HG03064 (cell line): ENCODE results near the gene DENND6B.
"Not testable (repeated sequence)": the region's sequence is repeated elsewhere in the genome, so short reads cannot be mapped to it uniquely, and the experiment has no call there.

Source experiments
- ATAC-seq: cut with Tn5 transposase; IDR thresholded peaks from one replicate; pipeline ENCODE4 v1.9.1; 2021; ENCODE audit warnings: low read depth; ENCODE audit not compliant: unreplicated experiment

The DENND6B gene, protein sequence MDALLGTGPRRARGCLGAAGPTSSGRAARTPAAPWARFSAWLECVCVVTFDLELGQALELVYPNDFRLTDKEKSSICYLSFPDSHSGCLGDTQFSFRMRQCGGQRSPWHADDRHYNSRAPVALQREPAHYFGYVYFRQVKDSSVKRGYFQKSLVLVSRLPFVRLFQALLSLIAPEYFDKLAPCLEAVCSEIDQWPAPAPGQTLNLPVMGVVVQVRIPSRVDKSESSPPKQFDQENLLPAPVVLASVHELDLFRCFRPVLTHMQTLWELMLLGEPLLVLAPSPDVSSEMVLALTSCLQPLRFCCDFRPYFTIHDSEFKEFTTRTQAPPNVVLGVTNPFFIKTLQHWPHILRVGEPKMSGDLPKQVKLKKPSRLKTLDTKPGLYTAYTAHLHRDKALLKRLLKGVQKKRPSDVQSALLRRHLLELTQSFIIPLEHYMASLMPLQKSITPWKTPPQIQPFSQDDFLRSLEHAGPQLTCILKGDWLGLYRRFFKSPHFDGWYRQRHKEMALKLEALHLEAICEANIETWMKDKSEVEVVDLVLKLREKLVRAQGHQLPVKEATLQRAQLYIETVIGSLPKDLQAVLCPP

DNA sequence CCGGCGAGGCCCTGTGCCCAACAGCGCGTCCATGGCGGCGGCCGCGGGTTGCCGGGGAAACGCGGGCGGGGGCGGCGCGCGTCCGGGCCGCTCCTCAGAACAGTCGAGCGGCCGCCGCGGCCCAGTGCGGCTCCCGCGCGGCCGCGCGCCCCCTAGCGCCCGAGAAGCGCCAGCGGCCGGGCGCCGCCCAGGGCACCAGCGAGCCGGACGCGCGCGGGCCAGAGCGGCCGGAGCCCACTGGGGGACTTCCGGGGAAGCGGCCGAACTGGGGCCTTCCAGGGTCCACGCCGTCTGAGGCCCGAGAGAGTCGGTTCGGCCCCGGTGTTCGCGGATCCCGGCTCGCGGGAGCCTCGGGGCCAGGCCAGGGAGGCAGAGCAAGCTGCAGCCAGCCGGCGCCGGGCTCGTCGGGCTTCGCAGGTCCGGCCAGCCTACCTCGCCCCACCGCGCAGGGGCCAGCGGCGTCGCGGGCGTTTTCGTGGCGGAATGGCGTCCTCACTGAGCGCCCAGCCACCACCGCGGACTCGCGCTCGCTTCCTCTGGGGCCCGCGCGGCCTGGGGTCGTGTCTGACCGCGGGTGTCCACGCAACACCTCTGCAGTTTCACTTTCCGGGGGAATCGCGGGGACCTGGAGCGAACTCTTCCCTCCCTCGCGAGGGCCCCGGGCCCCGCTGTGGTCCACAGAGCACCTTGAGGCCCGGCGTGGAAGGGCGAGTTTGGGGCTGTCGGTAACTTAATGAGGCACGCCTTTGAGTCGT is at the start of gene DENND6B:
Gene DENND6B, minus strand, starts transcription at position 57 of the 755 bp plus-strand sequence. Its CDS starts 24 bp downstream, at position 33.
- ATAC-seq, result no peak

DNA sequence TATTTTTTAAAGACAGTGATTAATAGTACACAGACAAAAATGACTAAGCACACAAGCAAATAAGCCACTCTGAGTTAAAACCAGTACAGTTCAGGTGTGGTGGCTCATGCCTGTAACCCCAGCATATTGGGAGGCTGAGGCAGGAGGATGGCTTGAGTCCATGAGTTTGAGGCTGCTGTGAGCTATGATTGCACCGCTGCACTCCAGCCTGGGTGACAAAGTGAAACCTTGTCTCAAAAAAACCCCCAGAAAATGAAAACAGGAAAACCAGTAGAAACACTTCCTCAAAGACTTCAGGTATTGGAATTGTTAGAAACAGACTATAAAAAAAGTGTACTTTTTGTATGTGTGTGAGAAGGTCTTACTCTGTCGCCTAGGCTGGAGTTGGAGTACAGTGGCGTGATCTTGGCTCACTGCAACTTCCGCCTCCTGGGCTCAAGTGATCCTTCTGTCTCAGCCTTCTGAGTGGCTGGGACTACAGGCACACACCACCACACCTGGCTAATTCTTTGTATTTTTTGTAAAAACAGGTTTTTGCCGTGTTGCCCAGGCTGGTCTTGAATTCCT is 49.4 kb upstream of the DENND6B start:
- ATAC-seq, result no peak

DNA sequence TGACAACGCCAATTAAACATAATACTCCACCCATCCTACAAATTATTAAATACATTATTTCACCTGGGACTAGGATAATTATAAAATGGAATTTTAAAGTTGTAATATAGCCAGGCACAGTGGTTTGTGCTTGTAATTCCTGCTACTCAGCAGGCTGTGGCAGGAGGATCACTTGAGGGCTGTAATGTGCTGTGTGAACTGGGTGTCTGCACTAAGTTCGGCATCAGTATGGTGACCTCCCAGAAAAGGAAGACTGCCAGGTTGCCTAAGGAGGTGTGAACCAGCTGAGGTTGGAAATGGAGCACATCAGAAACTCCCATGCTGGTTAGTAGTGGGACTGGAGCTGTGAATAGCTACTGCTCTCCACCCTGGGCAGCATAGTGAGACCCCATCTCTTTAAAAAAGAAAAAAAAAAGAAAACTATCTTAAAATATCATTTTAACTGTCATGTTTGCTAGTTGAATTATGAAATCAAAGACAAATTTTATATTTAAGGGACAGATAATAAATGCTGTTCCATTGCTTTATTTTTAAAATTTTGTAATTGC is 44.4 kb upstream of the DENND6B start:
- ATAC-seq, result no peak

DNA sequence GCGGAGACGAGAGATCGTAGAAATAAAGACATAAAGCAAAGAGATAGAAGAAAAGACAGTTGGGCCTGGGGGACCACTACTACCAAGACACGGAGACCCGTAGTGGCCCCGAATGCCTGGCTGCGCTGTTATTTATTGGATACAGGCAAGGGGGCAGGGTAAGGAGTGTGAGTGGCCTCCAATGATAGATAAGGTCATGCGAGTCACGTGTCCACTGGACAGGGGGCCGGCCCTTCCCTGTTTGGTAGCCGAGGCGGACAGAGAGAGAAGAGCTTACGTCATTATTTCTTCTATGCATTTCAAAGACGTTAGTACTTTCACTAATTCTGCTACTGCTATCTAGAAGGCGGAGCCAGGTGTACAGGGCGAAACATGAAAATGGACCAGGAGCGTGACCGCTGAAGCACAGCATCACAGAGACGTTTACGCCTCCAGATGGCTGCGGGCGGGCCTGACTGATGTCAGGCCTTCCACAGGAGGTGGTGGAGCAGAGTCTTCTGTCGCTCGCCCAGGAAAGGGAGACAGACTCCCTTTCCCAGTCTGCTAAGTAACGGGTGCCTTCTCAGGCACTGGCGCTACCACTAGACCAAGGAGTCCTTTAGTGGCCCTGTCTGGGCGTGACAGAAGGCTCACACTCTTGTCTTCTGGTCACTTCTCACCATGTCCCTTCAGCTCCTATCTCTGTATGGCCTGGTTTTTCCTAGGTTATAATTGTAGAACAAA is 41.1 kb upstream of the DENND6B start:
- ATAC-seq, result no peak

DNA sequence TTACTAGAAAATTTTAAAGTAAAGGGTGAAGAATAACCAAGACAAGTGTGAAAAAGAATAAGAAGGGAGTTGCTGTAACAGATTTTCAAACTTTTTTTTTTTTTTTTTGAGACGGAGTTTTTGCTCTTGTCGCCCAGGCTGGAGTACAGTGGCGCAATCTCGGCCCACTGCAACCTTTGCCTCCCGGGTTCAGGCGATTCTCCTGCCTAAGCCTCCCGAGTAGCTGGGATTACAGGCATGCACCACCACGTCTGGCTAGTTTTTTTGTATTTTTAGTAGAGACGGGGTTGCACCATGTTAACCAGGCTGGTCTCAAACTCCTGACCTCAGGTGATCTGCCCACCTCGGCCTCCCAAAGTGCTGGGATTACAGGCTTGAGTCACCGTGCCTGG is 37.0 kb upstream of the DENND6B start:
- ATAC-seq, result not testable (repeated sequence)

DNA sequence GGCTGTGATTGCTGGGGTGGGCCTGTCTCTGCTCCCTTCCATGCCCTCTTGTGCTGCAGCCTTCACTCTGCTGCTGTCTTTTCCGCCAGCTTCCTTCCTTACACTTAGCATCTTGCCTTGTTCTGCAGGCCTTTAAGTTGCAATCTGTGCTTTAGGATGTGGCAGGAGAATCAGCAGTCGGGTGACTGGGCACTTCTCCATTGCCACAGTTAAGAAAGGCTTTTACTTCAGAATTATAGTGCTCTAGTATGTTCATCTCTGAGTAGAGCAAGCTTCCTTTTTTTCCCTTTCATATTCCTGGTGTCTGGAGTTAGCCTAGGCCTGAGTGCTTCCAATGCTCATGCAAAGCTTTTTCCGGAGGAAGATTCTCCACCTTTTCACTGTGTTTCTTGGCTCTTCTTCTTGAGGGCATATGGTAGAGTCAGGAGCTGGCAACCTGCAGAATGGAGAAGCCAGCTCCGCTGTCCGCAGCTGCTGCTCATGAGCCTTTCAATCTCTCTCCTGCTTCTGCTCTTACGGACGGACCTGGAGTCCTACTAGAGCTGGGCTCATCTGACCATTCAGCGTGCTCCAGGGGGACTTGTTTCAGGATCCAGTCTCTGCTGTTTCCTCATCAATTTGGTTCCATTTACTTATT is 36.5 kb upstream of the DENND6B start:
- no peak for ATAC-seq

DNA sequence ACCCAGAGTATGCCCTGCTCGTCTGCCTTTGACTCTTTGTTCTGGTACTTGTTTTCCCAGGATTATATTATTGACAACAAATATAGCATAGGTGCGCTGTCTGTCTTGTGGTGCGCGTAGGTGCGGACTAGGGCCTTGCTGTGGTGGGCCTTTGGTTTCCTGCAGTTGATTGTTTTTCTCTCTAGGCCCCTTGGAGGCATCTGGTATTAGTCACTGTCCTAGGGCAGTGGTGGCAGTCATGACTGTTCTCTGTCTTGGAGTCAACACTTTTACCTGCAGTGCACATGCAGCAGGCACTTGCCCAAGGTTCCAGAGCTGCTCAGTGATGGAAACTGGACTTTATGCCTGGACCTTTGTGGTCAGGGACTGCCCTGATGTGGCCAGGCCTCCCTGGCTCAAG is 34.9 kb upstream of the DENND6B start:
- ATAC-seq, result no peak

DNA sequence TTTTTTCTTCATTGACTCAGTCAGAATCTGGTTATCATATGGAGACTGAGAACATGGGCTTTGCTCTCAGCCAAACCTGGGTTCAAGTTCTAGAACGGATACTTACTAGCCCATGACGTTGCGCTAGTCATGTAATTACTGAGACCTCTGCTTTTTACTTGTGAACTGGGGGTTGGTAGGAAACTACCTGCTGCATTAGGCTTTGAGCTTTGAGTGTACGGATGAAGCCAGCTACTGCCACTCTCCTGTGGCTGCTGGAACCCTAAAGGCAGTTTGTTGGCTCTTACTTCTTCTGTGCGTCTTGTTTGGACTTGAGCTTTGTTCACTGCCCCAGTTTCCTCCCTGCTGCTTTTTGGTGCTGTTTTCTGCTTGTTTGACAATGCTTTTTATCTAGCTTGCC is 34.4 kb upstream of the DENND6B start:
- no peak for ATAC-seq

DNA sequence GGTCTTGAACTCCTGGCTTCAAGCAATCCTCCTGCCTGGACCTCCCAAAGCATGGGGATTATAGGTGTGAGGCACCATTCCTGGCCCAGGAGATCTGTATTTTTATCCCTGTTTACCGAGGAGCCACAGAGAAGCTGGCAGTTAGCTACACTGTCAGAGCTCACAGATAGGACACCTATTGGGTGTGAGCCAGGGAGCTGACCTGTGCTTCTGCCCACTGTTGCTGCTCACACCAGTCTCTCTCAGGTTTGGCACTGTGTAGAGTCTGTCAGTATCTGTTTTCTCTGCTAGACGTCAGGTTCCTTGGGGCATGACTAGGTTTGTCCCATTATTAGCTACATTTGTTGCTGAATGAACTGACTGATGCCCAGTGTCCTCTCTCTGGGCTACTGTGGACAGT is 33.8 kb upstream of the DENND6B start:
- no peak for ATAC-seq

DNA sequence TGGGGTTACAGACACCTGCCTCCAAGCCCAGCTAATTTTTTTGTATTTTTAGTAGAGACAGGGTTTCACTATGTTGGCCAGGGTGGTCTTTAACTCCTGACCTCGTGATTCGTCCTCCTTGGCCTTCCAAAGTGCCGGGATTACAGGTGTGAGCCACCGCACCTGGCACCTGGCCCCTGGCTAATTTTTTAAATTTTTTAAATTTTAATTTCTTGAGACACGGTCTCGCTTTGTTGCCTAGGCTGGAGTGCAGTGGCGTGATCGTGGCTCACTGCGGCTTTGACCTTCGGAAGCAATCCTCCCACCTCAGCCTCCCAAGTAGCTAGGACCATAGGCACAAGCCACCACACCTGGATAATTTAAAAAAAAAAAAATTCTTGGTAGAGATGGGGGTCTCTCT is 30.9 kb upstream of the DENND6B start:
- ATAC-seq, result no peak

DNA sequence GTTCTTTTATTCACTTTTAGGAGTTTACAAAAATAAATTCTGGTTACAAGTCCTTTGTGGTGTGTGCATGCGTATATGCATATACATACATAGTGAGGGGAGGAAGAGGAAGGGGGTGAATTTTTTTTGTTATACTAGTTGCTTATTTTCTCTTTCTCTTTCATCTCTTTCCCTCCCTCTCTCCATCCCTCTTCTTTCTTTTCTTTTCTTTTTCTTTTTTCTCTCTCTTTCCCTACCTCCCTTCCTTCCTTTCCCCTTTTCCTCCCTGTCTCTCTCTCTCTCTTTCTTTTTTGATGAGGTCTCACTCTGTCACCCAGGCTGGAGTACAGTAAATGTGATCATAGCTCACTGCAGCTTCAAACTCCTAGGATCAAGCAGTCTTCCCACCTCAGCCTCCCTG is 30.4 kb upstream of the DENND6B start:
- no peak for ATAC-seq

DNA sequence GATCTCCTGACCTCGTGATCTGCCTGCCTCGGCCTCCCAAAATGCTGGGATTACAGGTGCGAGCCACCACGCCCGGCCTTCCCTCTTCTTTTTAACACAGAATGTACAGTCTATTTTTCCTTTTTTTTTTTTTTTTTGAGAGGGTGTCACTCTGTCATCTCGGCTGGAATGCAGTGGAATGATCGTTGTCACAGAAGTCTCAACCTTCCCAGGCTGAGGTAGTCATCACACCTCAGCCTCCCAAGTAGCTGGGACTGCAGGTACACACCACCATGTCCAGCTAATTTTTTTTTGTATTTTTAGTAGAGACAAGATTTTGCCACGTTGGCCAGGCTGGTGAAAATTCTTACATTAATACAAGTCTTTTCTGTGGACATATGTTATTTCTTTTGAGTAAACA is 29.4 kb upstream of the DENND6B start:
- ATAC-seq, result no peak

DNA sequence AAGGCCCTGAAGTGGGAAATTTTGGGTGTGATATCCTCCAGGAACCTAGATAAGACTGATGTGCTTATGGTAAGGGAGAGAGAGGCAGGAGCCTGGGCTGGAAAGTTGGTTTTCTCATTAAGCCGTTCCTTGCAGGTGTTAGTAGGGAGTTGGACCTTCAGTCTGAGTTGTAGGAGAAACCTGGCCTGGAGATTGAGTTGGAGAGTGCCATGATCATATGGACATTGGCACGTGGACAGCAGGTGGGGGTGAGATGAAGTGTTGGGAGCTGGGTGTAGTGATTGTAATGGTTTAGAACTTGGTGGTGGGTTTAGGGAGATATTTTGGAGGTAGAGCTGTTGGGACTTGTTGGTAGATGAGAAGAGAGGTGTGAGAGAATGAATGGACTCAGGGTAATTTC is 21.2 kb upstream of the DENND6B start:
- no peak for ATAC-seq

DNA sequence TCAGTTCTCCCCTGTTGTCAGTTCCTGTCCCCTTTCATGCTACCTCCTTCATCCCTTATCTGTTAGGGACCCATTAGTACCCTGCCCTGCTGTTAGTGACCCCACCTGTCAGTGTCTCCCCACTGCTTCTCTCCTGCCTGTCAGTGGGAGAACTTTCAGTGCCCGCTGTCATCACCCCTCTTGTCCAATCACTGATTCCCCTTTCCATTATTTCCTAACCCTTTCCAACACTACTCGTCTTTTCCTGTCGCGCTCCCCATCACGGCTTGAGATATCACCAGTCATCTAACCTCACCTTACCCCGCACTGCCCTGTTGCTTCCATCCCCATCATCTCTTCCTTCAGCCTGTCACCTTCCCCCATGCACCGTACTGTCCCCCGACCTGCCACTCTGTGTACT is 20.3 kb upstream of the DENND6B start:
- ATAC-seq, result no peak

DNA sequence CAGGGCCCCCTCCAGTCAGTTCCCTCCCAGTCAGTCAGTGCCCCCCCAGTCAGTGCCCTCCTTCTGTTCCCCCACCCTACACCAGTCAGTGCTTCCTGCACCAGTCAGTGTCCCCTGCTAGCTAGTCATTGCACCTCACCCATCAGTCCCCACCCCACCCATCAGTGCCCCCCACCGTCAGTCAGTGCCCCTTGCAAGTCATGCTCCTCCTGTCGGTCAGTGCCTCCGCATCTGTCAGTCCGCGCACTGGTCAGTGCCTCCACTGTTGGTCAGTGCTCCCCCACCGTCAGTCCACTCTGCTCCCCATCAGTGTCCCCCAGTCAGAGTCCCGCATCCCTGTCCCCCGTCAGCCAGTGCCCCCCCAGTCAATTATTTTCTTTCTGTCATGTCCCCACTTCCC is 19.7 kb upstream of the DENND6B start:
- ATAC-seq, result no peak

DNA sequence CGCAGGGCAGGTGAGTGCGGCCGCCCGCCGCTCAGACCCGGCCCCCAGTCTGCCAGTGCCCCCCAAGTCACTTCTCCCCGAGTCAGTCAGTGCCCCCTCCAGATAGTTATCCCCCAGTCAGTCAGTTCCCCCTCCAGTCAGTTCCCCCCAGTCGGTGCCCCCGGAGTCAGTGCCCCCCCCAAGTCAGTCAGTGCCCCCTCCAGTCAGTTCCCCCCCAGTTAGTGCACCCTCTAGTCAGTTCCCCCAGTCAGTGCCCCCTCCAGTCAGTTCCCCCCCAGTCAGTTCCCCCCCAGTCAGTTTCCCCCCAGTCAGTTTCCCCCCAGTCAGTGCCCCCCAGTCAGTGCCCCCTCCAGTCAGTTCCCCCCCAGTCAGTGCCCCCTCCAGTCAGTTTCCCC is 16.7 kb upstream of the DENND6B start:
- no peak for ATAC-seq

DNA sequence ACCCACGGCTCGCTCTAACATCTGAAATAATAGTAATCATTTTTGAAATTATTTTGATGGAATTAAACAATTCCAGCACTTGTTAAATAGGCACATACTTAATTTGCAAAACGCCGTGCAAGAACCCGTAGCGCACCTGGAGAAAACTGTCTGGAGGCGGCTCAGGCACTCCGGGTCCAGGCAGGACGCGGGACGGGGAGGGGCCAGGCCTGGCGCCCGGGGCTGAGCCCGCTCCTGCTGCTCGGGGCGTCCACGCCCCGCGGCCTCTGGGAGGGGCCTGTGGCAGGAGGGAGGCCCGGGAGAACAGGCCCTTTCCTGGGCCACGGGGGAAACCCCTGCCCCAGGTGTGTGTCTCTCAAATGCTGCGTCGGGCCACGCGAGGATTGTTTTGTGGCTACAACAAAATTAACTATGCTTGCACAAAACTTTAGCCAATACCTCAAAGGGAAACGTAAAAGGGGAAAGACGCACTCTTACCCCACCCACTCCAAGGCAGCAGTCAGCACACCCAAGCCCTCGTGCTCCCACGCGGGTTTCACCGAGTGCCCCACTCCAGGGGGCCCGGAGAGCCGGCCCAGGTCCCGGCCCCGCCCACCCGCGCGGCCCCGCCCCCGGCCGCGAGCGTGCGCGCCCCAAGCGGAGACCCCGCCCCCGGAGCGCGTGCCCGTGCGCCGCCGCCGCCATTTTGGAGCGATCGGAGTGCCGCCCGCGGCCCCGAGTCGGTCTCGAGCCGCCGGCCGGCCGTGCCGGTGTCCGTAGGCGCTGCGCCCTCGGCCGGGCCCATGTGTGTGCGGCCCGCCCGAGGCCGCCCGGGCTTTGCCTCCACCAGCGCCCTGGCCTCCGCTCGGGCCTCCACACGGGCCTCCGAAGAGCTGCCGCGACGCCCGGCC is 16.1 kb upstream of the DENND6B start, which contains the start of gene PPP6R2:
Gene PPP6R2, plus strand, starts transcription at position 677 of the 890 bp plus-strand sequence. CDS start 50,582 bp downstream, outside the sequence.
- no peak for ATAC-seq

DNA sequence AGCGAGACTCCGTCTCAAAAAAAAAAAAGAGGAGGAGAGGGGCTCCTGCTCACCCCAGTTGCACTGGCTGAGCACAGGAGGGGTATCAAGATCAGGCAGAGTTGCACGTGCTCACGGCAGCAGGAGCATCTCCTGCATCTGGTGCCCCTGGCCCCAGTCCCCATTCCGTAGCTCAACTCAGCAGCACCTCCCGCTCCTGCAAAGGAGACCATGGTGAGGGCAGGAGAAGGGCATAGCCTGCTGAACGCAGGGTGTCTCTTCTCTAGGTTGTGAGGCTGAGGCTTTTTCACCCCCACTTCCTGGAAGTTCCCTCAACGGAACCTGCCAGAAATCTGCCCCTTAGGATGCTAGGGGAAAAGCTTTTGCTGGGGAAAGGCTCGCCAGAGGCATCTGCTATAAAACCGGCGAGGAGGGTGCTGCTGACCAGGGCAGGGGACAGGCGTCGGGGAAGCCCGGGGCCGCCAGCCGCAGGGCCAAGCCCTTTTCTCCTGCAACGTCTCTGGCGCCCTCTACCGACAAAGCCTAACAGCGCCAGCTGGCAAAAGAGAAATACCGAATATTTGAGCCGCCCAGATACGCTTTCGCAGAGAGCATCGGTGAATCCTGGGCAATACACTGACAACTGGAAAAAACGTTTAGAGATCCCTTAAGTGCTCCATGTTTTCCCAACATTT is 15.3 kb upstream of the DENND6B start:
- no peak for ATAC-seq
